Breast epithelium (tissue), 3 donors: ENCODE data around the gene PIM3.

Experiments used
- POLR2A ChIP-seq: fragments of 450-650 bp; IDR thresholded peaks from one replicate; pipeline ENCODE4 v1.6.1; 2016; ENCODE audit warnings: antibody characterized with exemption, mild to moderate bottlenecking, moderate library complexity
- POLR2AphosphoS5 ChIP-seq, 3 donors: sonication (generic); formaldehyde crosslinking; IDR thresholded peaks; one replicate each; pipeline ENCODE4 v1.6.1; 2017; ENCODE audit warnings: antibody characterized with exemption in 3 of 3
- TF ChIP-seq, protein P1 (sequence below), 3 donors: fragments of 450-650 bp; IDR thresholded peaks; one replicate each; pipeline ENCODE4 v1.5.1; 2016 to 2017; ENCODE audit warnings: antibody characterized with exemption in 3 of 3, mild to moderate bottlenecking in 3 of 3, moderate library complexity in 3 of 3

DNA sequence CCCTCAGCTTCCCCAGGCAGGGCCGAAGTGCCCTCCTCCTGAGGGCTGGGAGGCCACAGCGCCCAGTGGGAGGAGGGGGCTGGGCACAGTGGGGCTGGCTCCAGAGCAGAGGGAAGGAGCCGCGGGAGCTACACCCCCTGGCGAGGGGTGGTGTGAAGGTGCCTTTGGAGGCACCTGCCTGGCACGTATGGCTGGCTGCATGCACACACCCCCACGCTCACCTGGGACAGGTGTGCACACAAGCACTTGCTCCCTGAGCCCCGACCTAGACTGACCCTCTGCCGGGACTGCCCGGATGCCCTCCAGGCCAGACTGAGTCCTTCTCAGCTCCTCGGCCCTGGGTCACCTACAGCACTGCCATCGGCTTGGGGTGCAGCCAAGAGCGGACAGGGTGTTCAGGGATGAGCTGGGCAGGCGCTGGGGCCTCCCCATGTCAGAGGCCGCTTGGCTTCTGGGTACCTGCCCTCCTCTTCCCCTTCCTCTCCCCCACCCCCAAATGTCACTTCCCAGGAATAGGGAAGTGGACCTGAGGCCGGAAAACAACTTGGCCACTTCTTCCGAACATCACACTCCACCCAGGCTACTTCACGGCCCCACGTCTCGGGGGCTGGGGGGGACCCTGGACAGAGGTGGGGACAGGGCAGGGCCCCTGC lies 7.4 kb upstream of the PIM3 start:
- TF ChIP-seq, protein P1, sequence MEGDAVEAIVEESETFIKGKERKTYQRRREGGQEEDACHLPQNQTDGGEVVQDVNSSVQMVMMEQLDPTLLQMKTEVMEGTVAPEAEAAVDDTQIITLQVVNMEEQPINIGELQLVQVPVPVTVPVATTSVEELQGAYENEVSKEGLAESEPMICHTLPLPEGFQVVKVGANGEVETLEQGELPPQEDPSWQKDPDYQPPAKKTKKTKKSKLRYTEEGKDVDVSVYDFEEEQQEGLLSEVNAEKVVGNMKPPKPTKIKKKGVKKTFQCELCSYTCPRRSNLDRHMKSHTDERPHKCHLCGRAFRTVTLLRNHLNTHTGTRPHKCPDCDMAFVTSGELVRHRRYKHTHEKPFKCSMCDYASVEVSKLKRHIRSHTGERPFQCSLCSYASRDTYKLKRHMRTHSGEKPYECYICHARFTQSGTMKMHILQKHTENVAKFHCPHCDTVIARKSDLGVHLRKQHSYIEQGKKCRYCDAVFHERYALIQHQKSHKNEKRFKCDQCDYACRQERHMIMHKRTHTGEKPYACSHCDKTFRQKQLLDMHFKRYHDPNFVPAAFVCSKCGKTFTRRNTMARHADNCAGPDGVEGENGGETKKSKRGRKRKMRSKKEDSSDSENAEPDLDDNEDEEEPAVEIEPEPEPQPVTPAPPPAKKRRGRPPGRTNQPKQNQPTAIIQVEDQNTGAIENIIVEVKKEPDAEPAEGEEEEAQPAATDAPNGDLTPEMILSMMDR (IDR thresholded peaks at IDR 0.05): no peak
- TF ChIP-seq POLR2AphosphoS5 (IDR thresholded peaks at IDR 0.05) (no peak), POLR2A (no peak)
